Measurements from ENCODE around the gene EFNA1. TPM values are rescaled to one million over a fixed set of nuclear protein-coding genes. Genes with fewer than 3 reads are reported as not detected.

Gene EFNA1
- total and polyA plus RNA-seq, 4 donors, result 58.6 to 236 (median 179) TPM

Small RNAs within 50 kb of the gene (small RNA-seq; reads per million reads assigned to genes)
- gene HMGN2P18 (not detected), gene RF00019 (not detected)

Other genes starting within 250 kb of the EFNA1 start
- 10 to 100 TPM in 1 of 2 donors, 1 to 10 TPM in 1; 9.7 to 14.6 TPM for gene PMVK, start 191.2 kb upstream of the EFNA1 start, total RNA-seq
- 10 to 100 TPM; 22.6 to 37.3 TPM for gene PMVK, start 191.2 kb upstream of the EFNA1 start, polyA plus RNA-seq
- 10 to 100 TPM; 24.6 to 42.8 TPM for gene PBXIP1, start 171.8 kb upstream of the EFNA1 start, total RNA-seq
- 10 to 100 TPM in 1 of 2 donors, 1 to 10 TPM in 1; 3.8 to 16.4 TPM for gene PBXIP1, start 171.8 kb upstream of the EFNA1 start, polyA plus RNA-seq
- 1 to 10 TPM; 6.5 to 7.4 TPM for gene PYGO2, start 166.1 kb upstream of the EFNA1 start, total RNA-seq
- 1 to 10 TPM; 5.0 to 8.2 TPM for gene PYGO2, start 166.1 kb upstream of the EFNA1 start, polyA plus RNA-seq
- gene SHC1, start 157.1 kb upstream of the EFNA1 start, total RNA-seq, result 10 to 100 TPM; 53.2 to 65.5 TPM
- 10 to 100 TPM; 27.2 to 62.8 TPM for gene SHC1, start 157.1 kb upstream of the EFNA1 start, polyA plus RNA-seq
- 10 to 100 TPM; 32.4 to 54.4 TPM for gene CKS1B, start 153.2 kb upstream of the EFNA1 start, total RNA-seq
- 10 to 100 TPM; 34.3 to 57.9 TPM for gene CKS1B, start 153.2 kb upstream of the EFNA1 start, polyA plus RNA-seq
- 10 to 100 TPM; 10.4 to 20.2 TPM for gene FLAD1, start 144.5 kb upstream of the EFNA1 start, total RNA-seq
- 10 to 100 TPM; 24.7 to 31.6 TPM for gene FLAD1, start 144.5 kb upstream of the EFNA1 start, polyA plus RNA-seq
- gene LENEP, start 134.3 kb upstream of the EFNA1 start, total RNA-seq, result under 1 TPM in 1 of 2 donors, not detected in 1; 0.42 TPM
- not detected for gene LENEP, start 134.3 kb upstream of the EFNA1 start, polyA plus RNA-seq
- gene ZBTB7B, start 125.1 kb upstream of the EFNA1 start, total RNA-seq, result 10 to 100 TPM; 10.3 to 50.2 TPM
- 10 to 100 TPM in 1 of 2 donors, 1 to 10 TPM in 1; 7.0 to 31.9 TPM for gene ZBTB7B, start 125.1 kb upstream of the EFNA1 start, polyA plus RNA-seq
- gene DCST2, start 94.1 kb upstream of the EFNA1 start, total RNA-seq, result under 1 TPM in 1 of 2 donors, not detected in 1; 0.25 TPM
- under 1 TPM; 0.27 to 0.53 TPM for gene DCST2, start 94.1 kb upstream of the EFNA1 start, polyA plus RNA-seq
- not detected for gene DCST1, start 94.1 kb upstream of the EFNA1 start, total RNA-seq
- gene DCST1, start 94.1 kb upstream of the EFNA1 start, polyA plus RNA-seq, result not detected
- 10 to 100 TPM; 10.8 to 26.8 TPM for gene ADAM15, start 76.6 kb upstream of the EFNA1 start, total RNA-seq
- gene ADAM15, start 76.6 kb upstream of the EFNA1 start, polyA plus RNA-seq, result 10 to 100 TPM; 16.0 to 19.0 TPM
- gene EFNA4, start 64.1 kb upstream of the EFNA1 start, total RNA-seq, result 1 to 10 TPM; 1.8 to 2.9 TPM
- 1 to 10 TPM; 3.6 to 4.7 TPM for gene EFNA4, start 64.1 kb upstream of the EFNA1 start, polyA plus RNA-seq
- under 1 TPM; 0.47 to 0.75 TPM for gene EFNA3, start 49.0 kb upstream of the EFNA1 start, total RNA-seq
- 1 to 10 TPM; 1.4 to 3.7 TPM for gene EFNA3, start 49.0 kb upstream of the EFNA1 start, polyA plus RNA-seq
- gene SLC50A1, start 8.0 kb downstream of the EFNA1 start, total RNA-seq, result 10 to 100 TPM; 12.7 to 23.3 TPM
- 10 to 100 TPM; 17.3 to 19.1 TPM for gene SLC50A1, start 8.0 kb downstream of the EFNA1 start, polyA plus RNA-seq
- gene DPM3, start 12.7 kb downstream of the EFNA1 start, total RNA-seq, result 10 to 100 TPM; 27.3 to 62.4 TPM
- gene DPM3, start 12.7 kb downstream of the EFNA1 start, polyA plus RNA-seq, result 100 to 1,000 TPM in 1 of 2 donors, 10 to 100 TPM in 1; 75.8 to 134 TPM
- gene KRTCAP2, start 45.4 kb downstream of the EFNA1 start, total RNA-seq, result 10 to 100 TPM; 49.8 TPM
- 100 to 1,000 TPM; 150 to 224 TPM for gene KRTCAP2, start 45.4 kb downstream of the EFNA1 start, polyA plus RNA-seq
- gene TRIM46, start 46.0 kb downstream of the EFNA1 start, total RNA-seq, result under 1 TPM; 0.14 to 0.17 TPM
- gene TRIM46, start 46.0 kb downstream of the EFNA1 start, polyA plus RNA-seq, result under 1 TPM; 0.07 to 0.11 TPM
- gene THBS3, start 80.0 kb downstream of the EFNA1 start, total RNA-seq, result 1 to 10 TPM; 4.0 to 6.9 TPM
- 1 to 10 TPM; 3.1 to 4.3 TPM for gene THBS3, start 80.0 kb downstream of the EFNA1 start, polyA plus RNA-seq
- 10 to 100 TPM; 19.6 to 26.4 TPM for gene MTX1, start 80.8 kb downstream of the EFNA1 start, total RNA-seq
- 10 to 100 TPM; 30.5 to 38.4 TPM for gene MTX1, start 80.8 kb downstream of the EFNA1 start, polyA plus RNA-seq
- gene ENTREP3, start 127.6 kb downstream of the EFNA1 start, total RNA-seq, result 1 to 10 TPM; 3.3 to 3.8 TPM
- 1 to 10 TPM; 2.8 to 7.9 TPM for gene ENTREP3, start 127.6 kb downstream of the EFNA1 start, polyA plus RNA-seq
- 10 to 100 TPM; 14.9 to 22.7 TPM for gene SCAMP3, start 134.5 kb downstream of the EFNA1 start, total RNA-seq
- 10 to 100 TPM; 40.7 to 47.0 TPM for gene SCAMP3, start 134.5 kb downstream of the EFNA1 start, polyA plus RNA-seq
- 10 to 100 TPM; 16.5 to 28.2 TPM for gene CLK2, start 145.6 kb downstream of the EFNA1 start, total RNA-seq
- gene CLK2, start 145.6 kb downstream of the EFNA1 start, polyA plus RNA-seq, result 10 to 100 TPM in 1 of 2 donors, 1 to 10 TPM in 1; 8.3 to 13.2 TPM
- 1 to 10 TPM in 1 of 2 donors, under 1 TPM in 1; 0.84 to 1.5 TPM for gene HCN3, start 149.6 kb downstream of the EFNA1 start, total RNA-seq
- 1 to 10 TPM in 1 of 2 donors, under 1 TPM in 1; 0.33 to 1.0 TPM for gene HCN3, start 149.6 kb downstream of the EFNA1 start, polyA plus RNA-seq
- gene PKLR, start 173.6 kb downstream of the EFNA1 start, total RNA-seq, result 10 to 100 TPM; 39.2 to 56.1 TPM
- 10 to 100 TPM; 10.4 to 41.9 TPM for gene PKLR, start 173.6 kb downstream of the EFNA1 start, polyA plus RNA-seq
- gene FDPS, start 181.0 kb downstream of the EFNA1 start, total RNA-seq, result 100 to 1,000 TPM; 288 to 370 TPM
- 100 to 1,000 TPM; 176 to 211 TPM for gene FDPS, start 181.0 kb downstream of the EFNA1 start, polyA plus RNA-seq
- 1 to 10 TPM; 3.9 to 6.7 TPM for gene RUSC1, start 193.0 kb downstream of the EFNA1 start, total RNA-seq
- gene RUSC1, start 193.0 kb downstream of the EFNA1 start, polyA plus RNA-seq, result 1 to 10 TPM; 4.9 to 6.6 TPM

Measured in liver (tissue), 5 donors.